DOHH2 (cell line): ENCODE measurements around the gene NAV2.

ENCODE experiments used
- H3F3A ChIP-seq: fragments of 200-600 bp; sonication (generic), shearing (Covaris generic); 2 replicates; pipeline ENCODE4 v1.6.0; 2016; ENCODE audit warnings: antibody characterized with exemption, mild to moderate bottlenecking; ENCODE audit not compliant: control insufficient read depth, insufficient read depth
- H3K27ac ChIP-seq: fragments of 200-600 bp; sonication (generic); 2 replicates; pipeline ENCODE4 v1.5.1; 2014; ENCODE audit warnings: low read depth, mild to moderate bottlenecking, low read length, moderate library complexity
- H3K27me3 ChIP-seq: fragments of 200-600 bp; sonication (generic); 2 replicates; pipeline ENCODE4 v1.6.1; 2014; ENCODE audit warnings: mild to moderate bottlenecking, low read length, mixed read lengths; ENCODE audit not compliant: control insufficient read depth
- H3K36me3 ChIP-seq: fragments of 200-600 bp; sonication (generic); 2 replicates; pipeline ENCODE4 v1.6.1; 2014; ENCODE audit warnings: mild to moderate bottlenecking, low read length, moderate library complexity, mixed read lengths; ENCODE audit not compliant: control insufficient read depth
- H3K4me1 ChIP-seq: fragments of 200-600 bp; sonication (generic); 2 replicates; pipeline ENCODE4 v1.6.1; 2014; ENCODE audit warnings: mild to moderate bottlenecking, low read length, mixed read lengths; ENCODE audit not compliant: control insufficient read depth
- H3K4me2 ChIP-seq: fragments of 200-600 bp; sonication (generic); 2 replicates; pipeline ENCODE4 v1.6.0; 2014; ENCODE audit warnings: mild to moderate bottlenecking, low read length, moderate library complexity
- H3K4me3 ChIP-seq: fragments of 200-600 bp; sonication (generic); 2 replicates; pipeline ENCODE4 v1.5.1; 2014; ENCODE audit warnings: mild to moderate bottlenecking, low read length, mixed read lengths
- H3K79me2 ChIP-seq: fragments of 200-600 bp; sonication (generic); 2 replicates; pipeline ENCODE4 v1.6.1; 2014; ENCODE audit warnings: mild to moderate bottlenecking, low read length, mixed read lengths; ENCODE audit not compliant: control insufficient read depth
- H3K9me2 ChIP-seq: fragments of 200-600 bp; sonication (generic); replicated peaks from 2 replicates; pipeline ENCODE4 v1.6.1; 2014; ENCODE audit warnings: mild to moderate bottlenecking, low read length, mixed read lengths; ENCODE audit not compliant: control insufficient read depth
- H3K9me3 ChIP-seq: fragments of 200-600 bp; sonication (generic); 2 replicates; pipeline ENCODE4 v1.6.1; 2014; ENCODE audit warnings: antibody characterized with exemption, low read length, mixed read lengths; ENCODE audit not compliant: control insufficient read depth, insufficient read depth
- H4K20me1 ChIP-seq: fragments of 200-600 bp; sonication (generic); 2 replicates; pipeline ENCODE4 v1.6.0; 2014; ENCODE audit warnings: low read depth, mild to moderate bottlenecking, antibody characterized with exemption, low read length, moderate library complexity; ENCODE audit not compliant: control insufficient read depth, insufficient read depth
- CTCF ChIP-seq: fragments of 200-600 bp; sonication (generic); IDR thresholded peaks from one replicate; pipeline ENCODE4 v1.5.1; 2014; ENCODE audit warnings: antibody characterized with exemption, mild to moderate bottlenecking, low read depth, low read length; ENCODE audit not compliant: poor library complexity, severe bottlenecking
- EZH2phosphoT487 ChIP-seq: fragments of 200-600 bp; sonication (generic); IDR thresholded peaks from 2 replicates; pipeline ENCODE4 v1.6.1; 2017; ENCODE audit warnings: borderline replicate concordance, mild to moderate bottlenecking, antibody characterized with exemption, low read length, moderate library complexity, mixed read lengths

NAV2 gene

GRCh38 chr11:20095189-20095588 lies 382.6 kb downstream of the NAV2 start:
- TF ChIP-seq EZH2phosphoT487 = no peak
- no peak for TF ChIP-seq CTCF
- H3K79me2 ChIP-seq = no peaks in the 10 kb centered on the region
- no peaks in the 10 kb centered on the region for H4K20me1 ChIP-seq
- H3K9me3 ChIP-seq = no peaks in the 10 kb centered on the region
- no peak overlapping the region for H3K27ac ChIP-seq
- no peaks in the 10 kb centered on the region for H3F3A ChIP-seq
- no peaks in the 10 kb centered on the region for H3K4me1 ChIP-seq
- no peak overlapping the region for H3K4me3 ChIP-seq
- H3K27me3 ChIP-seq = no peaks in the 10 kb centered on the region
- no peaks in the 10 kb centered on the region for H3K36me3 ChIP-seq
- H3K4me2 ChIP-seq = no peak overlapping the region
- no peaks in the 10 kb centered on the region for H3K9me2 ChIP-seq

- TF ChIP-seq EZH2phosphoT487 (no peak), CTCF (no peak)
- no peak overlapping the region for H3K27ac ChIP-seq
Observed at GRCh38 chr11:20097319-20098221, 384.9 kb downstream of the NAV2 start.

GRCh38 chr11:20099527-20099926 lies 386.9 kb downstream of the NAV2 start:
- H3K9me3 ChIP-seq = no peaks in the 10 kb centered on the region
- no peaks in the 10 kb centered on the region for H3K36me3 ChIP-seq
- H3K4me2 ChIP-seq = no peak overlapping the region
- H3K27me3 ChIP-seq = no peaks in the 10 kb centered on the region
- no peaks in the 10 kb centered on the region for H3K4me1 ChIP-seq
- no peaks in the 10 kb centered on the region for H4K20me1 ChIP-seq
- H3F3A ChIP-seq = no peaks in the 10 kb centered on the region
- no peaks in the 10 kb centered on the region for H3K79me2 ChIP-seq
- TF ChIP-seq CTCF (no peak), EZH2phosphoT487 (no peak)
- no peak overlapping the region for H3K4me3 ChIP-seq
- H3K9me2 ChIP-seq = no peaks in the 10 kb centered on the region
- no peak overlapping the region for H3K27ac ChIP-seq

More at GRCh38 chr11:20097319-20098221, 384.9 kb downstream of the NAV2 start:
- H3K9me2 ChIP-seq = no peaks in the 10 kb centered on the region
- no peaks in the 10 kb centered on the region for H4K20me1 ChIP-seq
- no peaks in the 10 kb centered on the region for H3K36me3 ChIP-seq
- no peak overlapping the region for H3K4me2 ChIP-seq
- H3K4me1 ChIP-seq = no peaks in the 10 kb centered on the region
- H3K9me3 ChIP-seq = no peaks in the 10 kb centered on the region
- no peaks in the 10 kb centered on the region for H3K27me3 ChIP-seq
- H3K4me3 ChIP-seq = no peak overlapping the region
- no peaks in the 10 kb centered on the region for H3K79me2 ChIP-seq
- no peaks in the 10 kb centered on the region for H3F3A ChIP-seq
